ENCODE data around the gene SLC22A5. TPM values are rescaled to one million over a fixed set of nuclear protein-coding genes. Genes with fewer than 3 reads are reported as not detected.

The SLC22A5 gene
- total and polyA plus RNA-seq, 2 of the 8 experiments (the other 6 are each of a cell fraction or from before 2014, with no cell fraction given), result 4.0 to 9.0 TPM

- no peak overlapping the region for H3K4me2 ChIP-seq (ENCODE audit: insufficient read depth in 1 of 2, low read depth in 2 of 2, low read length in 2 of 2)
- no peaks in the 10 kb centered on the region for H3K4me1 ChIP-seq (replicated peaks in 1 of 4; ENCODE audit: control insufficient read depth in 3 of 4, insufficient read depth in 4 of 4, low read length in 3 of 4)
- no peak overlapping the region for H3K23ac ChIP-seq (ENCODE audit: insufficient read length)
- H4K20me1 ChIP-seq (replicated peaks in 1 of 2; ENCODE audit: control insufficient read depth in 1 of 2, insufficient read depth in 2 of 2, low read length in 2 of 2), result peaks cover 0 to 1% of the 10 kb centered on the region in 2 experiments
- H2AK5ac ChIP-seq (ENCODE audit: low read depth, low read length), result no peak overlapping the region
- H3K27me3 ChIP-seq (replicated peaks in 1 of 4; ENCODE audit: control insufficient read depth in 3 of 4, extremely low read depth in 1 of 4, insufficient read depth in 3 of 4, low read length in 3 of 4), result no peaks in the 10 kb centered on the region
- no peak overlapping the region for H4K8ac ChIP-seq (ENCODE audit: extremely low read depth, insufficient read depth, low read length)
- no peak overlapping the region for H4K5ac ChIP-seq (ENCODE audit: insufficient read length, low read depth, low read length)
- H3K56ac ChIP-seq (replicated peaks; ENCODE audit: insufficient read length, low read depth, low read length), result no peak overlapping the region
- no peak overlapping the region for H2BK15ac ChIP-seq (ENCODE audit: low read length)
- no peak overlapping the region for H3K27ac ChIP-seq (ENCODE audit: low read depth, low read length)
- H3K4me3 ChIP-seq (ENCODE audit: extremely low read depth in 1 of 4, insufficient read depth in 2 of 4, low read depth in 3 of 4, low read length in 4 of 4), result no peak overlapping the region
- no peak overlapping the region for H3K9ac ChIP-seq (replicated peaks in 1 of 4; ENCODE audit: extremely low read depth in 1 of 4, low read depth in 3 of 4, low read length in 3 of 4)
- DNase-seq (ENCODE audit: low read depth in 1 of 2, low spot score in 2 of 2), result no peak
- H2BK120ac ChIP-seq (replicated peaks; ENCODE audit: low read depth, low read length), result no peak overlapping the region
- H2BK5ac ChIP-seq (ENCODE audit: low read depth, low read length), result no peak overlapping the region
- FAIRE-seq, result no peak
- no peak overlapping the region for H2BK20ac ChIP-seq (ENCODE audit: low read length)
- H2BK12ac ChIP-seq (ENCODE audit: low read depth, low read length), result no peak overlapping the region
- ChIA-PET CTCF (ENCODE audit: partially characterized antibody) (interaction anchor here (0.7 to 16.4 kb wide), 6 partner anchors 9 to 201 kb away, joined by 3 to 353 read pairs (median 5); partner anchors contain the start of gene IRF1), POLR2A (ENCODE audit: partially characterized antibody) (no interaction called here)
- WGBS, 2 experiments (ENCODE audit: extremely low coverage in 1 of 2, insufficient coverage in 1 of 2, insufficient read length in 1 of 2, insufficient replicate concordance in 2 of 2, low coverage in 1 of 2, low lambda C conversion rate in 2 of 2, missing lambda C conversion rate in 1 of 2), result 100% methylated on average over 2 of the region's 2 CpGs; no CpG with 5 or more reads in 1 of the 2 experiments
- H2AFZ ChIP-seq (ENCODE audit: low read length), result no peak overlapping the region
- no peak overlapping the region for H4K91ac ChIP-seq (replicated peaks; ENCODE audit: insufficient read length, low read length)
- H3K23me2 ChIP-seq (ENCODE audit: low read depth, low read length), result no peaks in the 10 kb centered on the region
- H3K79me2 ChIP-seq (ENCODE audit: control insufficient read depth in 1 of 2, insufficient read depth in 2 of 2, low read length in 2 of 2), result no peaks in the 10 kb centered on the region
- no peak overlapping the region for H3K14ac ChIP-seq (ENCODE audit: insufficient read length)
- no peaks in the 10 kb centered on the region for H3K9me3 ChIP-seq (ENCODE audit: insufficient read depth in 2 of 2, low read depth in 1 of 2, low read length in 1 of 2)
- H3K4ac ChIP-seq (replicated peaks; ENCODE audit: insufficient read length, low read depth, low read length), result no peak overlapping the region
- TF ChIP-seq CBX8 (IDR thresholded peaks at IDR 0.05; ENCODE audit: borderline replicate concordance, low read depth, low read length) (no peak), ATF3 (IDR thresholded peaks at IDR 0.05; ENCODE audit: insufficient read depth, low read depth, low read length) (no peak), RFX5 (IDR thresholded peaks at IDR 0.05; ENCODE audit: borderline replicate concordance, low read depth, low read length) (no peak), E2F6 (IDR thresholded peaks at IDR 0.05) (no peak), POU5F1 (IDR thresholded peaks at IDR 0.05; ENCODE audit: low read depth, low read length) (no peak)
- H3K18ac ChIP-seq (ENCODE audit: extremely low read depth, low read length), result no peak overlapping the region
- no peaks in the 10 kb centered on the region; a peak in 1 of 8 replicates for H3K36me3 ChIP-seq (ENCODE audit: control insufficient read depth in 2 of 4, insufficient read depth in 4 of 4, low read length in 3 of 4)
- no peaks in the 10 kb centered on the region for H3K79me1 ChIP-seq (ENCODE audit: low read depth, low read length)
Measured at GRCh38 chr5:132380741-132381140, 11.2 kb downstream of the SLC22A5 start.

Data from H1 (cell line).